Activated naive CD4-positive, alpha-beta T cell treated with anti-CD3 and anti-CD28 coated beads for 36 hours (primary cell): ENCODE measurements around the gene LRP11. TPM values are rescaled to one million over a fixed set of nuclear protein-coding genes. Genes with fewer than 3 reads are reported as not detected.
"Not testable (repeated sequence)": the region's sequence is repeated elsewhere in the genome, so short reads cannot be mapped to it uniquely, and the experiment has no call there.

Experiments used
- CTCF ChIA-PET: fragments of 350-600 bp; sonication (Branson Sonifier 250); formaldehyde crosslinking; loops from one replicate; lab custom pipeline; 2021; ENCODE audit warnings: antibody characterized with exemption; lab: Charles Lee
- DNase-seq: peaks from one replicate; pipeline ENCODE4 v3.0.0-alpha.2; 2020
- H3K27ac Mint-ChIP-seq: one replicate; pipeline ENCODE4 v1.8.0; 2021; ENCODE audit warnings: mild to moderate bottlenecking, mixed read lengths
- H3K27me3 Mint-ChIP-seq: one replicate; pipeline ENCODE4 v1.8.0; 2021; ENCODE audit warnings: low read depth, mixed read lengths
- H3K36me3 Mint-ChIP-seq: one replicate; pipeline ENCODE4 v1.8.0; 2021; ENCODE audit warnings: low read depth, mixed read lengths
- H3K4me1 Mint-ChIP-seq: one replicate; pipeline ENCODE4 v1.8.0; 2021; ENCODE audit warnings: low read depth, mixed read lengths
- H3K4me3 Mint-ChIP-seq: one replicate; pipeline ENCODE4 v1.8.0; 2021; ENCODE audit warnings: mild to moderate bottlenecking, moderate library complexity, mixed read lengths
- H3K9me3 Mint-ChIP-seq: one replicate; pipeline ENCODE4 v1.8.0; 2021; ENCODE audit warnings: mixed read lengths
- intact Hi-C: fragments of 100-400 bp; cut with micrococcal nuclease; formaldehyde crosslinking; loops from one replicate; pipeline ENCODE4 v1.15.1; 2023
- total RNA-seq, 2 experiments: library from RNA; stranded (reverse); gene quantifications; one replicate each; pipeline ENCODE4 v1.2.3, GENCODE V29; 2021

Gene LRP11
- total RNA-seq, 2 experiments from 2014 or later: 4.6 to 4.7 TPM

- Mint-ChIP-seq H3K27ac (no peak overlapping the region), H3K9me3 (no peaks in the 10 kb centered on the region), H3K36me3 (no peaks in the 10 kb centered on the region), H3K4me3 (peak overlapping the region; percentile 31), H3K27me3 (peaks cover 12% of the 10 kb centered on the region), H3K4me1 (peaks cover 6% of the 10 kb centered on the region)
- CTCF ChIA-PET: interaction anchor here (0.6 to 1.4 kb wide), 3 partner anchors 23 to 63 kb away, joined by 3 to 5 read pairs (median 3); no protein-coding TSS in a partner anchor
- intact Hi-C loops: loop anchor here (5.0 kb wide), 2 partner anchors 145 to 375 kb away; partner anchors contain the start of gene ZC3H12D
- no peak for DNase-seq
Observed at GRCh38 chr6:149861603-149862423, 2.3 kb downstream of the LRP11 start.

GRCh38 chr6:149860834-149861602 lies 3.1 kb downstream of the LRP11 start:
- Mint-ChIP-seq H3K27me3 (peaks cover 12% of the 10 kb centered on the region), H3K9me3 (no peaks in the 10 kb centered on the region), H3K4me3 (no peak overlapping the region), H3K27ac (no peak overlapping the region), H3K36me3 (no peaks in the 10 kb centered on the region), H3K4me1 (peaks cover 6% of the 10 kb centered on the region)
- no peak for DNase-seq
- CTCF ChIA-PET: interaction anchor here (1.2 to 1.4 kb wide), 2 partner anchors 22 to 64 kb away, joined by 3 to 5 read pairs; no protein-coding TSS in a partner anchor
- intact Hi-C loops: loop anchor here (5.0 kb wide), 2 partner anchors 146 to 374 kb away; partner anchors contain the start of gene ZC3H12D

GRCh38 chr6:149860513-149860833 lies 3.7 kb downstream of the LRP11 start:
- Mint-ChIP-seq H3K4me1 (peaks cover 6% of the 10 kb centered on the region), H3K4me3 (no peak overlapping the region), H3K27me3 (peaks cover 12% of the 10 kb centered on the region), H3K27ac (no peak overlapping the region), H3K9me3 (no peaks in the 10 kb centered on the region), H3K36me3 (no peaks in the 10 kb centered on the region)
- intact Hi-C loops: loop anchor here (5.0 kb wide), 2 partner anchors 147 to 373 kb away; partner anchors contain the start of gene ZC3H12D
- no peak for DNase-seq
- CTCF ChIA-PET: no interaction called here

- DNase-seq: no peak
- Mint-ChIP-seq H3K4me1 (peaks cover 6% of the 10 kb centered on the region), H3K27ac (no peak overlapping the region), H3K4me3 (no peak overlapping the region), H3K36me3 (no peaks in the 10 kb centered on the region), H3K27me3 (peaks cover 12% of the 10 kb centered on the region), H3K9me3 (no peaks in the 10 kb centered on the region)
- CTCF ChIA-PET: no interaction called here
- intact Hi-C loops: loop anchor here (5.0 kb wide), 2 partner anchors 147 to 373 kb away; partner anchors contain the start of gene ZC3H12D
Observed at GRCh38 chr6:149859938-149860337, 4.2 kb downstream of the LRP11 start.

- Mint-ChIP-seq H3K9me3 (no peaks in the 10 kb centered on the region), H3K36me3 (no peaks in the 10 kb centered on the region), H3K27ac (no peak overlapping the region), H3K4me1 (peaks cover 3% of the 10 kb centered on the region), H3K4me3 (no peak overlapping the region), H3K27me3 (peaks cover 12% of the 10 kb centered on the region)
- no peak for DNase-seq
- CTCF ChIA-PET: no interaction called here
- intact Hi-C loops: no loop called here
Observed at GRCh38 chr6:149859368-149859767, 4.8 kb downstream of the LRP11 start.

GRCh38 chr6:149857541-149857940 lies 6.6 kb downstream of the LRP11 start:
- no peak overlapping the region for H3K27ac Mint-ChIP-seq
- CTCF ChIA-PET: interaction anchor here (1.4 kb wide), 1 partner anchor 21 kb away, joined by 6 read pairs; no protein-coding TSS in a partner anchor
- H3K4me3 Mint-ChIP-seq: no peak overlapping the region
- DNase-seq: no peak
- H3K27me3 Mint-ChIP-seq: peaks cover 12% of the 10 kb centered on the region
- intact Hi-C loops: no loop called here
- no peaks in the 10 kb centered on the region for H3K9me3 Mint-ChIP-seq
- no peaks in the 10 kb centered on the region for H3K36me3 Mint-ChIP-seq
- H3K4me1 Mint-ChIP-seq: peaks cover 1% of the 10 kb centered on the region

- intact Hi-C loops: no loop called here
- H3K9me3 Mint-ChIP-seq: no peaks in the 10 kb centered on the region
- peaks cover 6% of the 10 kb centered on the region for H3K27me3 Mint-ChIP-seq
- H3K36me3 Mint-ChIP-seq: no peaks in the 10 kb centered on the region
- peaks cover 11% of the 10 kb centered on the region for H3K4me1 Mint-ChIP-seq
- CTCF ChIA-PET: interaction anchor here (0.7 to 2.3 kb wide), 4 partner anchors 16 to 25 kb away, joined by 3 to 8 read pairs (median 4); no protein-coding TSS in a partner anchor
- DNase-seq: no peak
- no peak overlapping the region for H3K27ac Mint-ChIP-seq
- no peak overlapping the region for H3K4me3 Mint-ChIP-seq
Observed at GRCh38 chr6:149856256-149856994, 7.7 kb downstream of the LRP11 start.

- Mint-ChIP-seq H3K27me3 (peaks cover 3% of the 10 kb centered on the region), H3K9me3 (no peaks in the 10 kb centered on the region), H3K4me1 (peaks cover 13% of the 10 kb centered on the region), H3K27ac (no peak overlapping the region), H3K4me3 (no peak overlapping the region), H3K36me3 (no peaks in the 10 kb centered on the region)
- CTCF ChIA-PET: interaction anchor here (0.7 to 2.3 kb wide), 3 partner anchors 15 to 25 kb away, joined by 3 to 8 read pairs (median 3); no protein-coding TSS in a partner anchor
- no peak for DNase-seq
- intact Hi-C loops: no loop called here
Observed at GRCh38 chr6:149855741-149856140, 8.4 kb downstream of the LRP11 start.

- Mint-ChIP-seq H3K27ac (no peak overlapping the region), H3K36me3 (no peaks in the 10 kb centered on the region), H3K4me1 (peaks cover 13% of the 10 kb centered on the region), H3K27me3 (no peaks in the 10 kb centered on the region), H3K9me3 (no peaks in the 10 kb centered on the region), H3K4me3 (no peak overlapping the region)
- CTCF ChIA-PET: interaction anchor here (2.3 kb wide), 1 partner anchor 15 kb away, joined by 8 read pairs; no protein-coding TSS in a partner anchor
- intact Hi-C loops: no loop called here
- DNase-seq: no peak
Observed at GRCh38 chr6:149855040-149855654, 9.0 kb downstream of the LRP11 start.

- H3K4me3 Mint-ChIP-seq: no peak overlapping the region
- intact Hi-C loops: no loop called here
- no peak overlapping the region for H3K27ac Mint-ChIP-seq
- no peaks in the 10 kb centered on the region for H3K36me3 Mint-ChIP-seq
- CTCF ChIA-PET: no interaction called here
- no peaks in the 10 kb centered on the region for H3K27me3 Mint-ChIP-seq
- no peaks in the 10 kb centered on the region for H3K9me3 Mint-ChIP-seq
- peaks cover 13% of the 10 kb centered on the region for H3K4me1 Mint-ChIP-seq
- no peak for DNase-seq
Observed at GRCh38 chr6:149854532-149854931, 9.6 kb downstream of the LRP11 start.

GRCh38 chr6:149854017-149854416 lies 10.1 kb downstream of the LRP11 start:
- H3K27ac Mint-ChIP-seq, H3K9me3 Mint-ChIP-seq, H3K27me3 Mint-ChIP-seq, CTCF ChIA-PET, DNase-seq, intact Hi-C loops, H3K4me3 Mint-ChIP-seq, H3K36me3 Mint-ChIP-seq: not testable (repeated sequence)
- peaks cover 13% of the 10 kb centered on the region for H3K4me1 Mint-ChIP-seq
